ENCODE results near the gene STPG3. TPM values are rescaled to one million over a fixed set of nuclear protein-coding genes. Genes with fewer than 3 reads are reported as not detected.
A peak's percentile ranks its signal among the peaks of the same experiment; 100 is the strongest.

Gene STPG3
- total and polyA plus RNA-seq, 5 donors, result 0.23 to 0.46 (median 0.32) TPM; not detected in 1

DNA sequence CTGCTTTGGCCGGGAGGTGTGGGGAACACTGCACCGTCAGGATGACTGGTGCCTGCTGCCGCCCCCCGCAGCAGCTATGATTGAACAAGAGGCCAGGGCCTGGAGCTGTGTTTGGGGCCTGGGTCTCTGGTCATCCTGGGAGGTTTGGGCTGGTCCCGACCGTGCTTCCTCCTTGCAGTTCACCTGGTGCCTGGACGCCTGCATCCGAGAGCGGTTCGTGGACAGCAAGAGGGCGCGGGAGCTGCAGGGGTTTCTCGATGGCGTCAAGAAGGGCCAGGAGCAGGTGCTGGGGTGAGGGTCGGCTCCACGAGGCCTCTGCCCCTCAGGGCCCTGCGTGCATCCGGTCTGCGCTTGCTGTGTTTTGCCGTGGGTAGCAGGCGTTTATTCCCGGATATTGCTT, 13.0 kb downstream of the STPG3 start:
- Histone ChIP-seq H3K27me3 (ENCODE audit: control insufficient read depth, insufficient read depth) (no peaks in the 10 kb centered on the region), H3K27ac (ENCODE audit: low read length) (no peak overlapping the region), H3K4me1 (ENCODE audit: control insufficient read depth, insufficient read depth, low read length) (peaks cover 4% of the 10 kb centered on the region), H3K9me3 (ENCODE audit: control insufficient read depth, low read length) (no peaks in the 10 kb centered on the region), H3K4me3 (ENCODE audit: low read length) (no peak overlapping the region)
- 94% methylated on average over 22 of the region's 22 CpGs for WGBS
- ATAC-seq (no peak), DNase-seq (no peak)
- intact Hi-C loops (cut with DNase I), result no loop called here

DNA sequence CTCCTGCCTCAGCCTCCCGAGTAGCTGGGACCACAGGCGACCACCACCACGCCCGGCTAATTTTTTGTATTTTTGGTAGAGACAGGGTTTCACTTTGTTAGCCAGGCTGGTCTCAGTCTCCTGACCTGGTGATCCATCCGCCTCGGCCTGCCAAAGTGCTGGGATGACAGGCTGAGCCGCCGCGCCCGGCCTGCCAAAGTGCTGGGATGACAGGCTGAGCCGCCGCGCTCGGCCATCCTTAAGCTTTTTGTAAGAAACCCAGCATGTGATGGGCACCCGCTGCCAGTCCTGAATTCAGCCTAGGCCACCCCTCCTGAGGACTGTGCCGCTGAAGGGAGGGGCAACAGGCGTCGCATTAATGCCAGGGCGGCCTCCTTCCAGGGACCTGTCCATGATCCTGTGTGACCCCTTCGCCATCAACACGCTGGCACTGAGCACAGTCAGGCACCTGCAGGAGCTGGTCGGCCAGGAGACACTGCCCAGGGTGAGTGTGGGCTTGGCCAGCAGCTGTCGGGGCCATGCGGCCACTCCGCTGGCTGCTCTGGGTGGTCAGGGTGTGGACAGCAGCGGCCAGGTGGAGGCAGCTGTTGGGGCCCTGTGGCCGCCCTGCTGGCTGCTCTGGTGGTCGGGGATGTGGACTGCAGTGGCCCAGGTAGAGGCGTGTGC, 14.5 kb downstream of the STPG3 start:
- intact Hi-C loops (cut with DNase I), result no loop called here
- DNase-seq, result no peak

DNA sequence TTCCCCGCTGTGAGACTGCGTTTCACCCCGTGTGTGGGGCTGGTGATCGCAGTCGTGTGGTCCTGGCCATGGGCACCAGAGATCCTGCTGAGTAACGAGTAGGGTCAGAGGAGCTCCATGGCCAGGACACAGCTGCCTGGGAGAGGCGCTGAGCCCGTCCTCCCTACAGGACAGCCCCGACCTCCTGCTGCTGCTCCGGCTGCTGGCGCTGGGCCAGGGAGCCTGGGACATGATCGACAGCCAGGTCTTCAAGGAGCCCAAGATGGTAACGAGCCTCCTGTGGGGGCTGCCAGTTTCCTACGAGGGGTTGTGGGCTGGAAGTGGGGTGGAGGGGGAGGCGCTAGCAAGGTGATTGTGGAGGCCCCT, 15.1 kb downstream of the STPG3 start:
- peak in 1 of 3 donors; percentile 67 for DNase-seq
- intact Hi-C loops (cut with DNase I), result no loop called here
- WGBS, result 74% methylated on average over 15 of the region's 15 CpGs
- Histone ChIP-seq H3K4me1 (ENCODE audit: control insufficient read depth, insufficient read depth, low read length) (peaks cover 10% of the 10 kb centered on the region), H3K27me3 (ENCODE audit: control insufficient read depth, insufficient read depth) (no peaks in the 10 kb centered on the region), H3K4me3 (ENCODE audit: low read length) (no peak overlapping the region), H3K27ac (ENCODE audit: low read length) (no peak overlapping the region), H3K9me3 (ENCODE audit: control insufficient read depth, low read length) (no peaks in the 10 kb centered on the region)
- no peak for ATAC-seq

More for the DNA sequence above, 14.5 kb downstream of the STPG3 start:
- no peaks in the 10 kb centered on the region for H3K9me3 ChIP-seq (ENCODE audit: control insufficient read depth, low read length)
- peaks cover 10% of the 10 kb centered on the region for H3K4me1 ChIP-seq (ENCODE audit: control insufficient read depth, insufficient read depth, low read length)
- ATAC-seq, result no peak
- 96% methylated on average over 29 of the region's 29 CpGs for WGBS
- no peak overlapping the region for H3K4me3 ChIP-seq (ENCODE audit: low read length)
- no peak overlapping the region for H3K27ac ChIP-seq (ENCODE audit: low read length)
- no peaks in the 10 kb centered on the region for H3K27me3 ChIP-seq (ENCODE audit: control insufficient read depth, insufficient read depth)

DNA sequence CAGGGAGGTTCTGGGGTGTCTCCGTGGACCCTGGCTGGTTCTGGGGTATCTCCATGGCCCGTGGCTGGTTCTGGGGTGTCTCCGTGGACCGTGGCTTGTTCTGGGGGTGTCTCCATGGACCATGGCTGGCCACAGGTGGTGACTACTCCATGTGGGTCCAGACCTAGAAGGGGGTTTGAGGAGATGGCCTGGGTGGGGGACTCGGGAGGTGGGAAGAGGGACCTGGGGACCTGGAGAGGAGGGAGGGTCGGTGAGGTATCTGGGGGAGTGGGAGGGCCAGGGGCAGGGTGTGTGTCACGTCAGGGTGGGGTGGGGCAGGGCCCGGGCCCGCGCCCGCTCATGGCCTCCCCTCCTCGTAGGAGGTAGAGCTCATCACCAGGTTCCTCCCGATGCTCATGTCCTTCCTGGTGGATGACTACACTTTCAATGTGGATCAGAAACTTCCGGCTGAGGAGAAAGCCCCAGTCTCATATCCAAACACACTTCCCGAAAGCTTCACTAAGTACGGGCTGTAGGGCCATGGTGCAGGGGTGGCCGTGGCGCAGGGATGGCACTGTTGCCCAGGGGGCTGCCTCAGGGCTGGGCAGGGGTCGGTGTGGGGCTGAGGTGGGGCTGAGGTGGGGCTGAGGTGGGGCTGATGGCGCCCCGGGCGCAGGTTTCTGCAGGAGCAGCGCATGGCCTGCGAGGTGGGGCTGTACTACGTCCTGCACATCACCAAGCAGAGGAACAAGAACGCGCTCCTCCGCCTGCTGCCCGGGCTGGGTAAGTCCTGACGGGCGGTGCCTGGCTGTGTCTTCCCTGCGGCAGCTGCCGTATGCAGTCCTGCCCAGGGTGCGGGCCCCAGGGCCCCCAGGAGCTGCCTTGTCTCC, 15.7 kb downstream of the STPG3 start:
- H3K4me3 ChIP-seq (ENCODE audit: low read length), result no peak overlapping the region
- no peak overlapping the region for H3K27ac ChIP-seq (ENCODE audit: low read length)
- 95% methylated on average over 34 of the region's 34 CpGs for WGBS
- intact Hi-C loops (cut with DNase I), result no loop called here
- peaks cover 10% of the 10 kb centered on the region for H3K4me1 ChIP-seq (ENCODE audit: control insufficient read depth, insufficient read depth, low read length)
- no peak for ATAC-seq
- no peaks in the 10 kb centered on the region for H3K9me3 ChIP-seq (ENCODE audit: control insufficient read depth, low read length)
- no peaks in the 10 kb centered on the region for H3K27me3 ChIP-seq (ENCODE audit: control insufficient read depth, insufficient read depth)
- DNase-seq, result no peak

DNA sequence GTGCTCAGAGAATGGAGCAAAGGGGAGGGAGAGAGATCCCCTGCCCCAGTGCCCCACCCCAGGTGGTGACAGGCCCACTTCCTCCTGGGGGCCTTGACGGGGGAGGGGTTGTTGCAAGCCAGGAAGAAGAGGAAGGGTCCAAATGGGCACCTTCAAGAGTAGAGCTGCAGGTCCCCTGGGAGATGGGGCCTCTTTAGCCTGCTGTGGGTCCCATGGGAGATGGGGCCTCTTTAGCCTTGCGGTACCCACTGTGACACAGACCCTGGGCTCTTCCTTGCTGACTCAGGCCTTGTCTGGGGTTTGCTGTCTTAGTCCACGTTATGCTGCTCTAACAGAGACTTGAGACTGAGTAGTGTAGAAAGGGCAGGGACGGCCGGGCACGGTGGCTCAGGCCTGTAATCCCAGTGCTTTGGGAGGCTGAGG, 16.9 kb downstream of the STPG3 start:
- intact Hi-C loops (cut with DNase I), result no loop called here
- no peak for DNase-seq
- Histone ChIP-seq H3K9me3 (ENCODE audit: control insufficient read depth, low read length) (no peaks in the 10 kb centered on the region), H3K4me1 (ENCODE audit: control insufficient read depth, insufficient read depth, low read length) (peaks cover 10% of the 10 kb centered on the region), H3K27me3 (ENCODE audit: control insufficient read depth, insufficient read depth) (no peaks in the 10 kb centered on the region), H3K4me3 (ENCODE audit: low read length) (no peak overlapping the region), H3K27ac (ENCODE audit: low read length) (no peak overlapping the region)
- ATAC-seq, result no peak
- 87% methylated on average over 6 of the region's 6 CpGs for WGBS

DNA sequence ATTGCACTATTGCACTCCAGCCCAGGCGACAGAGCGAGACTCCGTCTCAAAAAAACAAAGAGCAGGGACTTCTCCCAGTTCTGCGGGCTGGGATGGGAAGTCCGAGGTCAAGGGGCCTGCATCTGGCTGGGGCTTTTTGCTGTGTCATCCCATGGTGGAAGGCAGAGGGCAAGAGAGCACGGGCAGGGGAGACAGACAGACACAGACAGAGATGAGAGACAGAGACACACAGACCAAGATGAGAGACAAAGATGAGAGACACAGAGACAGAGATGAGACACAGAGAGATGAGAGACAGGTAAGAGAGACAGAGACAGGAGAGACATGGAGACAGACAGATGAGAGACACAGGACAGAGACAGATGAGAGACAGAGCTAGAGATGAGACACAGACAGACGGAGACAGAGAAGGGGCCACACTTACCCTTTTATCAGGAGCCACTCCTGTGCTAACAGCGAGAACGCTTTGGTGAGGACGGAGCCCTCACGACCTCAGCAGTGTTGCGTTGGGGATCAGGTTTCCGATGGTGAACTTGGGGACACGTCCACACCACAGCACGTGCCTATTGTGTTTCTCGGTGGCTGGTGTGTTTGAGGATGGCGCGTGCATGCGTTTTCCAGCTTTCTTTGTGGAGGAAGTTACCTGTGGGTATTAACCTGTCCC, 17.6 kb downstream of the STPG3 start:
- H3K4me3 ChIP-seq (ENCODE audit: low read length), result no peak overlapping the region
- no peaks in the 10 kb centered on the region for H3K9me3 ChIP-seq (ENCODE audit: control insufficient read depth, low read length)
- ATAC-seq, result peak in 1 of 2 donors; percentile 42
- peak overlapping the region; percentile 85 for H3K27ac ChIP-seq (ENCODE audit: low read length)
- H3K27me3 ChIP-seq (ENCODE audit: control insufficient read depth, insufficient read depth), result no peaks in the 10 kb centered on the region
- 65% methylated on average over 19 of the region's 19 CpGs for WGBS
- peaks cover 10% of the 10 kb centered on the region for H3K4me1 ChIP-seq (ENCODE audit: control insufficient read depth, insufficient read depth, low read length)
- peak in 1 of 3 donors; percentile 38 for DNase-seq
- intact Hi-C loops (cut with DNase I), result no loop called here

DNA sequence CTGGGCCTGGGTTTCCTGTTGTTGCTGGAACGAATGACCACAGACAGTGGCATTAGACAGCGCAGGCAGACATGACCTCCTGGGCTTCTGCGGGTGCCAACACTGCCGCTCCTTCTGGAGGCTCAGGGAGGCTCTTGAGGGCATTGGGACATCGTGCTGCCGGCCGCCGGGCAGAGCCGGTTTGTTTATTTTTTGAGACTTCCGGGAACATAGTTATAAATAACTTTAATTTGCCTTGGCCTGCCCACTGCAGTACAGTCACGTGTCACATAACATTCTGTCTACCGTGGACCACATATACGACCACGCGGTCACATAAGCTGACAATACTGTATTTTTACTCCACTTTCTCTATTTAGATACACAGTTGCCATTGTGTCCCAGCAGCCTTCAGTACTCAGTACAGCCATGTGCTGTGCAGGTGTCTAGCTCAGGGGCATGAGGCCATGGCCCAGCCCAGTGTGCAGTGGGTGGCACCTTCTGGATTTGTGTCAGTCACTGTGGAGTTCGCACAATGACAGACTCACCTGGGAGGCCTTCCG, 18.2 kb downstream of the STPG3 start:
- Histone ChIP-seq H3K4me3 (ENCODE audit: low read length) (no peak overlapping the region), H3K9me3 (ENCODE audit: control insufficient read depth, low read length) (no peaks in the 10 kb centered on the region), H3K27ac (ENCODE audit: low read length) (peak overlapping the region; percentile 92), H3K27me3 (ENCODE audit: control insufficient read depth, insufficient read depth) (no peaks in the 10 kb centered on the region), H3K4me1 (ENCODE audit: control insufficient read depth, insufficient read depth, low read length) (peaks cover 10% of the 10 kb centered on the region)
- ATAC-seq (peak; percentile 59 to 70), DNase-seq (peak; percentile 47 to 79 (median 76))
- WGBS, result 39% methylated on average over 17 of the region's 17 CpGs
- intact Hi-C loops (cut with DNase I), result no loop called here

DNA sequence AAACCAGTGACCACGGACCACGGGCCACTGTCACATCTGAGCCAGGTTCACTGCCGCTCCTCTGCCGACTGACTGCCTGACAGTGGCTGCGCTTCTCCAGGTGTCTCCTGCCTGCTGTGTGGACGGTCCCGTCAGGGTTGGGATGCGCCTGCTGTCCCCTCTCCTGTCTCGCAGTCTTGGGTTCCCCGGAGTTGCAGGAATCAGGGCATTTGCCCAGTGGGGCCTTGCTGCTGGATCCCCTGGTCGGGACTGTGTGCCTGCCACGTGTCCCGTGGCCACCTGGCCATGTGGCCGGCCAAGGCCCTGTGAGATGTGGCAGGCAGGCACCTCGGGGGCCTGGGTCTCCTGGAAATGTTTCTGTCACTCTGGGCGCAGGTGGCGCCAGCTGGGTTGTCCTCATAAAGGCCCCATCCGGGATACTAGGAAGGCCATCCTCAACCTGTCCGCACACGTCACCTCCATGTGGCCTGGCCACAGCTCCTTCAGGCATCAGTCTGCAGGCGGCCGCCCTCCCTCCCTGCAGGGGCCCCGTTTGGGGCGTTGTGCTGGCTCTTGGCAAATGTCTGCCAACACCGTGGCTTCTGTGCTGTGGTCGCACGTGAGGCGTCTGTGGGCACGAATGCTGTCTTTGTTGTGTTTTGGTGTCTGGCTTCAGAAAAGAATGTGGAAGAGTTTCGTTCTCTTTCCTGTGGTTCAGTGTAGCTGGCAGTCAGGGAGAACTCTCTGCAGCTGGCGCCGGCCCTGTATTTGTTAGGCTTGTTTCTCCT, 20.0 kb downstream of the STPG3 start:
- no peak for ATAC-seq
- Histone ChIP-seq H3K27ac (ENCODE audit: low read length) (no peak overlapping the region), H3K4me3 (ENCODE audit: low read length) (no peak overlapping the region), H3K4me1 (ENCODE audit: control insufficient read depth, insufficient read depth, low read length) (peaks cover 13% of the 10 kb centered on the region), H3K9me3 (ENCODE audit: control insufficient read depth, low read length) (no peaks in the 10 kb centered on the region), H3K27me3 (ENCODE audit: control insufficient read depth, insufficient read depth) (no peaks in the 10 kb centered on the region)
- intact Hi-C loops (cut with DNase I), result no loop called here
- peak in 2 of 3 donors; percentile 20 to 66 for DNase-seq
- WGBS, result 77% methylated on average over 32 of the region's 32 CpGs

DNA sequence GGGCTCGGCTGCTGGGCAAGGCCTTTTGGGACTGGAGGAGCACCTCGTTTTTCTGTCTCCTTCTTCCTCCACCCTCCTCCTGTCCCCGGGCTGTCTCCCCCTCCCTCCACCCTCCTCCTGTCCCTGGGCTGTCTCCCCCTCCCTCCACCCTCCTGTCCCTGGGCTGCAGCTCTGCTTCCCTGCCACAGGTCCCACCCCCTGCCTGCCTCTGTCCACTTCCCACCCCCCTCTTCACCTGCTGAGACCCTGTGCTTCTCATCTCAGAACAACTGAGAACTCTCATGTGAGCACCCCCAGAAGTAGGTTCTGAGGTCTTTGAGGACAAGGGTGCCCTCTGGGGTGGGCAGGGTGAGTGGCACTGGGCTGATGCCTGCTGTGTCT, 20.6 kb downstream of the STPG3 start:
- Histone ChIP-seq H3K27me3 (ENCODE audit: control insufficient read depth, insufficient read depth) (no peaks in the 10 kb centered on the region), H3K4me3 (ENCODE audit: low read length) (no peak overlapping the region), H3K27ac (ENCODE audit: low read length) (no peak overlapping the region), H3K4me1 (ENCODE audit: control insufficient read depth, insufficient read depth, low read length) (peaks cover 15% of the 10 kb centered on the region), H3K9me3 (ENCODE audit: control insufficient read depth, low read length) (no peaks in the 10 kb centered on the region)
- 27% methylated on average over 3 of the region's 3 CpGs for WGBS
- ATAC-seq, result no peak
- no peak for DNase-seq
- intact Hi-C loops (cut with DNase I), result no loop called here

DNA sequence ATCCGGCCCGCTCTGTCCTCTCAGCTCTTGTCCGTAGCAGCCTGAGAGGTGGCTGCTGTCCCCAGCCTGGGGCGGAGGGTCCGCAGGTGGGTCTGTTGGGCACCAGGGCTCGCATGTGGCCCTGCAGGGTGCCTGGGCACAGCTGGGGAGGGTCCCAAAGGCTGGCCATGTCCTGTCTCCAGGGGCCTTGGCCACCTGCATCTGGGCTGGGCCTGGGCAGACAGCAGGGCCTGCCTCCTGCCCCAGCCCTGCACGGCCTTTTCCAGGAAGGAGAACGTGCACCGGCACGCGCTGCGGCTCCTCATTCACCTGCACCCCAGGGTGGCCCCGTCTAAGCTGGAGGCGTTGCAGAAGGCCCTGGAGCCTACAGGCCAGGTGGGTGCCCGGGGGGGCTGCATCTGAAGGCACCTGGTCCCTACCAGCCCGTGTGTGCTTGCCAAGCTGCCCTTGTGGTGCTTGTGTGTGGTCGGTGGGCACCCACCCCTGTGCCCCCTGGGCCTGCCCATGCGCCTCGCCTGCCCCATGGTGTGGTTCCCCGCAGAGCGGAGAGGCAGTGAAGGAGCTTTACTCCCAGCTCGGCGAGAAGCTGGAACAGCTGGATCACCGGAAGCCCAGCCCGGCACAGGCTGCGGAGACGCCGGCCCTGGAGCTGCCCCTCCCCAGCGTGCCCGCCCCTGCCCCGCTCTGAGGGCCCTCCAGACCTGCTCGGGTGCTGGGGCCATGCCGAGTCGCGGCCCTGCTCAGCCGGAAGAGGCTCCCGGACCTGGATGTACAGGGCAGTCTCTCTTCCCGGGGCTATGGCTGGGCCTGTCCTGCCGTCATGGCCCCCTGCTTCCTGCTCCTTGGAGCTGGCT, 21.4 kb downstream of the STPG3 start:
- no peak overlapping the region for H3K4me3 ChIP-seq (ENCODE audit: low read length)
- DNase-seq (peak in 2 of 3 donors; percentile 22 to 63), ATAC-seq (no peak)
- H3K4me1 ChIP-seq (ENCODE audit: control insufficient read depth, insufficient read depth, low read length), result peaks cover 15% of the 10 kb centered on the region
- no peak overlapping the region for H3K27ac ChIP-seq (ENCODE audit: low read length)
- H3K9me3 ChIP-seq (ENCODE audit: control insufficient read depth, low read length), result no peaks in the 10 kb centered on the region
- 93% methylated on average over 39 of the region's 39 CpGs for WGBS
- no peaks in the 10 kb centered on the region for H3K27me3 ChIP-seq (ENCODE audit: control insufficient read depth, insufficient read depth)
- intact Hi-C loops (cut with DNase I), result no loop called here

All from right cardiac atrium (tissue), 5 donors.